ENCODE results near the gene MIA.

MIA gene

GRCh38 chr19:40797166-40797962 is 22.0 kb downstream of the MIA start:
- H3K9ac ChIP-seq (ENCODE audit: low read length) = peak overlapping the region; percentile 57; the same call in 1 of the 2 replicates
- H3K9me3 ChIP-seq (ENCODE audit: insufficient read depth, low read length) = no peaks in the 10 kb centered on the region
- no peaks in the 10 kb centered on the region for H3K27me3 ChIP-seq (ENCODE audit: low read length)
- H3K9me2 ChIP-seq (replicated peaks; ENCODE audit: insufficient read depth, low read length) = no peaks in the 10 kb centered on the region
- peak overlapping the region; percentile 72 for H3K4me2 ChIP-seq (ENCODE audit: low read depth, low read length, poor library complexity, severe bottlenecking)
- H3K27ac ChIP-seq (ENCODE audit: low read depth, low read length) = peak overlapping the region; percentile 78; the same call in 1 of the 2 replicates
- no peaks in the 10 kb centered on the region for H3K36me3 ChIP-seq (ENCODE audit: low read length)
- TF ChIP-seq CTCF (IDR thresholded peaks at IDR 0.05; ENCODE audit: insufficient read depth, low read length, poor library complexity, severe bottlenecking) (no peak), EZH2phosphoT487 (conservative IDR thresholded peaks at IDR 0.05; ENCODE audit: low read length) (no peak)
- H4K20me1 ChIP-seq (ENCODE audit: low read depth, low read length) = no peaks in the 10 kb centered on the region
- no peak overlapping the region for H2AFZ ChIP-seq (ENCODE audit: low read depth, low read length, severe bottlenecking)
- peaks cover 29% of the 10 kb centered on the region for H3K79me2 ChIP-seq (ENCODE audit: insufficient read depth, low read length)
- H3K4me3 ChIP-seq (ENCODE audit: insufficient read depth, low read length, poor library complexity, severe bottlenecking) = no peak overlapping the region
- peaks cover 12% of the 10 kb centered on the region for H3F3A ChIP-seq (ENCODE audit: insufficient read depth)

- Histone ChIP-seq H3K9me3 (ENCODE audit: insufficient read depth, low read length) (no peaks in the 10 kb centered on the region), H3K9me2 (replicated peaks; ENCODE audit: insufficient read depth, low read length) (no peaks in the 10 kb centered on the region), H3F3A (ENCODE audit: insufficient read depth) (peaks cover 12% of the 10 kb centered on the region), H3K79me2 (ENCODE audit: insufficient read depth, low read length) (peaks cover 37% of the 10 kb centered on the region), H3K27ac (ENCODE audit: low read depth, low read length) (peak overlapping the region; percentile 78), H3K27me3 (ENCODE audit: low read length) (no peaks in the 10 kb centered on the region), H3K9ac (ENCODE audit: low read length) (peak overlapping the region; percentile 57), H3K4me3 (ENCODE audit: insufficient read depth, low read length, poor library complexity, severe bottlenecking) (peak overlapping the region; percentile 58), H2AFZ (ENCODE audit: low read depth, low read length, severe bottlenecking) (peak overlapping the region; percentile 84), H4K20me1 (ENCODE audit: low read depth, low read length) (no peaks in the 10 kb centered on the region), H3K36me3 (ENCODE audit: low read length) (no peaks in the 10 kb centered on the region), H3K4me2 (ENCODE audit: low read depth, low read length, poor library complexity, severe bottlenecking) (peak overlapping the region; percentile 72)
- no peak for TF ChIP-seq CTCF (IDR thresholded peaks at IDR 0.05; ENCODE audit: insufficient read depth, low read length, poor library complexity, severe bottlenecking)
- TF ChIP-seq EZH2phosphoT487 (conservative IDR thresholded peaks at IDR 0.05; ENCODE audit: low read length) = no peak
Measured at GRCh38 chr19:40797963-40798682, 22.8 kb downstream of the MIA start.

- Histone ChIP-seq H3K4me3 (ENCODE audit: insufficient read depth, low read length, poor library complexity, severe bottlenecking) (peak within 1 kb of the TSS; percentile 93), H2AFZ (ENCODE audit: low read depth, low read length, severe bottlenecking) (peak within 1 kb of the TSS; percentile 84), H4K20me1 (ENCODE audit: low read depth, low read length) (no peaks in the 10 kb centered on the region), H3K27me3 (ENCODE audit: low read length) (no peaks in the 10 kb centered on the region), H3K36me3 (ENCODE audit: low read length) (no peaks in the 10 kb centered on the region), H3K9me3 (ENCODE audit: insufficient read depth, low read length) (no peaks in the 10 kb centered on the region), H3K4me2 (ENCODE audit: low read depth, low read length, poor library complexity, severe bottlenecking) (peak within 1 kb of the TSS; percentile 83), H3K79me2 (ENCODE audit: insufficient read depth, low read length) (peaks cover 44% of the 10 kb centered on the region), H3K9ac (ENCODE audit: low read length) (peak within 1 kb of the TSS; percentile 95), H3F3A (ENCODE audit: insufficient read depth) (peaks cover 12% of the 10 kb centered on the region), H3K27ac (ENCODE audit: low read depth, low read length) (peak within 1 kb of the TSS; percentile 78), H3K9me2 (replicated peaks; ENCODE audit: insufficient read depth, low read length) (no peaks in the 10 kb centered on the region)
- TF ChIP-seq EZH2phosphoT487 (conservative IDR thresholded peaks at IDR 0.05; ENCODE audit: low read length) = no peak
- no peak for TF ChIP-seq CTCF (IDR thresholded peaks at IDR 0.05; ENCODE audit: insufficient read depth, low read length, poor library complexity, severe bottlenecking)
Measured at GRCh38 chr19:40798683-40799557, 23.6 kb downstream of the MIA start, which contains the start of gene EGLN2. Gene EGLN2 (plus strand): TSS chr19:40799191. CDS start chr19:40800573, 1,382 bp downstream.
